K562 (cell line): ENCODE results near the gene MED16. TPM values are rescaled to one million over a fixed set of nuclear protein-coding genes. Genes with fewer than 3 reads are reported as not detected.

Experiments
- C11orf30 ChIP-seq: fragments of 450-650 bp; IDR thresholded peaks from 2 replicates; pipeline ENCODE4 v1.6.1; 2016; ENCODE audit warnings: low read depth, mild to moderate bottlenecking
- CHD1 ChIP-seq: fragments of 200-600 bp; sonication (generic); IDR thresholded peaks from one replicate; pipeline ENCODE4 v1.6.1; 2012; ENCODE audit warnings: mild to moderate bottlenecking, moderate library complexity, low read length, inconsistent platforms
- CREBBP ChIP-seq: IDR thresholded peaks from one replicate; pipeline ENCODE4 v1.6.1; 2012; ENCODE audit warnings: low read depth, mild to moderate bottlenecking, control low read depth, inconsistent platforms, low read length
- GABPB1 ChIP-seq: sonication (generic); formaldehyde crosslinking; IDR thresholded peaks from 2 replicates; pipeline ENCODE4 v1.8.0; 2022; ENCODE audit warnings: mild to moderate bottlenecking, missing genetic modification reagents
- HMG20B ChIP-seq: fragments of 250-450 bp; sonication (Bioruptor Pico); IDR thresholded peaks from 2 replicates; pipeline ENCODE4 v1.5.0; 2021; ENCODE audit warnings: mild to moderate bottlenecking
- KDM5B ChIP-seq: fragments of 200-600 bp; sonication (generic); IDR thresholded peaks from 2 replicates; pipeline ENCODE4 v1.6.1; 2012; ENCODE audit warnings: low read depth, mild to moderate bottlenecking, moderate library complexity, low read length, control low read depth, inconsistent platforms; ENCODE audit not compliant: insufficient replicate concordance
- NR2F6 ChIP-seq: fragments of 450-650 bp; formaldehyde crosslinking; IDR thresholded peaks from 2 replicates; pipeline ENCODE4 v1.4.0; 2020; ENCODE audit warnings: mild to moderate bottlenecking
- PHTF2 ChIP-seq: fragments of 250-450 bp; sonication (Bioruptor Pico); IDR thresholded peaks from 2 replicates; pipeline ENCODE4 v1.5.0; 2021; ENCODE audit warnings: mild to moderate bottlenecking
- SIX5 ChIP-seq, 2 experiments: IDR thresholded peaks; 2 replicates each; pipeline ENCODE4 v1.6.1; 2011; ENCODE audit warnings: low read length in 2 of 2, borderline replicate concordance in 1 of 2, low read depth in 1 of 2, mild to moderate bottlenecking in 1 of 2, moderate library complexity in 1 of 2; ENCODE audit not compliant: insufficient read depth in 1 of 2
- SMARCA5 ChIP-seq: fragments of 450-650 bp; IDR thresholded peaks from 2 replicates; pipeline ENCODE4 v1.6.1; 2016
- SNRNP70 ChIP-seq: fragments of 200-400 bp; formaldehyde crosslinking; optimal IDR thresholded peaks from 2 replicates; pipeline ENCODE3; 2017; ENCODE audit warnings: low read depth, low read length
- U2AF1 ChIP-seq: fragments of 200-400 bp; formaldehyde crosslinking; optimal IDR thresholded peaks from 2 replicates; pipeline ENCODE3; 2017; ENCODE audit warnings: mild to moderate bottlenecking, low read depth, low read length, moderate library complexity
- ZNF584 ChIP-seq: fragments of 200-800 bp; sonication (Bioruptor generic); IDR thresholded peaks from 2 replicates; pipeline ENCODE4 v1.6.1; 2016; ENCODE audit warnings: low read depth, mild to moderate bottlenecking, missing genetic modification characterization, missing compliant biosample characterization
- ZNF668 ChIP-seq: fragments of 250-450 bp; sonication (Bioruptor Pico); IDR thresholded peaks from 2 replicates; pipeline ENCODE4 v1.8.0; 2022; ENCODE audit warnings: mild to moderate bottlenecking, inconsistent platforms
- polyA plus RNA-seq, 8 experiments: library from polyadenylated mRNA; depleted of rRNA in 4 of 8; stranded (reverse) in 5 of 8; unstranded in 3 of 8; fragments of >200 nt; fragmentation: Nextera tagmentation in 2 of 8; fragmentation: Illumina TruSeq in 1 of 8; extraction: Ambion mirVana in 2 of 8; extraction: Trizol in 1 of 8; gene quantifications; 2 replicates each; pipeline versions ENCODE4 v1.2.1 to v1.2.3, GENCODE V29; 2011 to 2014; ENCODE audit warnings: inconsistent platforms in 1 of 8, missing spikeins in 1 of 8
- total RNA-seq, 7 experiments: library from RNA; depleted of rRNA in 6 of 7; stranded (reverse); fragments of >200 nt in 6 of 7; fragmentation: Illumina TruSeq in 2 of 7; extraction: Trizol in 2 of 7; gene quantifications; 2 replicates each; pipeline versions ENCODE4 v1.2.1 to v1.2.3, GENCODE V29; 2011 to 2021; ENCODE audit warnings: low replicate concordance in 1 of 7
- TF ChIP-seq, protein P1 (sequence below): sonication (generic); formaldehyde crosslinking; IDR thresholded peaks from 2 replicates; pipeline ENCODE4 v1.8.1; 2023; ENCODE audit warnings: mild to moderate bottlenecking, missing genetic modification reagents
- TF ChIP-seq, protein P2 (sequence below): fragments of 450-650 bp; IDR thresholded peaks from 2 replicates; pipeline ENCODE4 v1.6.1; 2014; ENCODE audit warnings: low read depth, mild to moderate bottlenecking, moderate library complexity, borderline replicate concordance
- TF ChIP-seq, protein P3 (sequence below): sonication (generic); formaldehyde crosslinking; IDR thresholded peaks from 2 replicates; pipeline ENCODE4 v1.8.0; 2023; ENCODE audit warnings: mild to moderate bottlenecking, missing genetic modification reagents
- TF ChIP-seq, protein P4 (sequence below), 2 experiments: fragments of 450-650 bp; IDR thresholded peaks; 2 replicates each; pipeline ENCODE4 v1.6.1; 2018; ENCODE audit warnings: mild to moderate bottlenecking in 2 of 2, low read depth in 1 of 2; ENCODE audit not compliant: partially characterized antibody in 2 of 2

MED16 gene
- total and polyA plus RNA-seq, 9 of the 15 experiments (the other 6 are each of a cell fraction or from before 2014, with no cell fraction given): 0.89 to 59.9 (median 8.6) TPM

DNA sequence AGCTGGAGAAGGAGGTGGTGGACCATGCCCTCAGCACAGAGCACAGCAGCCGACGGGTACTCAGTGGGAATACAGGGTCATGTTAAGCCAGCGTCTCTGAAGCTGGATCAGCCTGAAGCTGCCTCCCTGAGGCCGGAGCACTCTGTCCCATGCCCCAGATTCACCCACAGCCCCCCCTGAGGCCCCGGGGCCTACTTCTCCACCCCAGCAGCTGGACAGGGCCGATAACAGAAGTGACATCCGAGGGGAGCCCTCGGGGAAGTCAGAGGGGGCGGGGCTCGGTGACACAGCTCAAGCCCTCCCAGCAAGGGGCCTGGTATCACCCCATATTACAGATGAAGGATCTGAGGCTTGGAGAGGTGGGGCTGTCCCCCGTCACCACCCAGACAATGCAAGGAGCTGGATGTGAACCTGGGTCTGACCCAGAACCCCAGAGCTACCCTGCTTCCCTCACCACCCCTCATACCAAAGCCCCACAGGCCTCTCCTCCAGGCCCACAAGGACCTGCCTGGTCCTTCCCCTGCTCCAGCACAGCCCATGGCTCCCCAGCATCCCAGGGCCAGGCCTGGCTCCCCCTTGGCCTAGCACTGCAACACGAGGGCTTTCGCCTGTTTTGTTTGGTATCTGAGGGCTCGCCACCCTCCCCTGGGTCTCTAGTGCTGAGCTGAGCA, 14.3 kb upstream of the MED16 start (continued):
- TF ChIP-seq, protein P1, sequence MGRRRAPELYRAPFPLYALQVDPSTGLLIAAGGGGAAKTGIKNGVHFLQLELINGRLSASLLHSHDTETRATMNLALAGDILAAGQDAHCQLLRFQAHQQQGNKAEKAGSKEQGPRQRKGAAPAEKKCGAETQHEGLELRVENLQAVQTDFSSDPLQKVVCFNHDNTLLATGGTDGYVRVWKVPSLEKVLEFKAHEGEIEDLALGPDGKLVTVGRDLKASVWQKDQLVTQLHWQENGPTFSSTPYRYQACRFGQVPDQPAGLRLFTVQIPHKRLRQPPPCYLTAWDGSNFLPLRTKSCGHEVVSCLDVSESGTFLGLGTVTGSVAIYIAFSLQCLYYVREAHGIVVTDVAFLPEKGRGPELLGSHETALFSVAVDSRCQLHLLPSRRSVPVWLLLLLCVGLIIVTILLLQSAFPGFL (CRISPR knock-in tag): no peak
- peak; percentile 61; the same call in 1 of the 2 replicates for TF ChIP-seq ZNF584
- no peak for TF ChIP-seq C11orf30
- TF ChIP-seq CHD1: no peak
- TF ChIP-seq GABPB1 (CRISPR knock-in tag): peak; percentile 68; the same call in 1 of the 2 replicates
- no peak for TF ChIP-seq ZNF668 (CRISPR knock-in tag)
- TF ChIP-seq SIX5 (IDR thresholded peaks at IDR 0.05; ENCODE audit: borderline replicate concordance in 1 of 2, insufficient read depth in 1 of 2, low read depth in 1 of 2, low read length in 2 of 2): no peak
- TF ChIP-seq, protein P2, sequence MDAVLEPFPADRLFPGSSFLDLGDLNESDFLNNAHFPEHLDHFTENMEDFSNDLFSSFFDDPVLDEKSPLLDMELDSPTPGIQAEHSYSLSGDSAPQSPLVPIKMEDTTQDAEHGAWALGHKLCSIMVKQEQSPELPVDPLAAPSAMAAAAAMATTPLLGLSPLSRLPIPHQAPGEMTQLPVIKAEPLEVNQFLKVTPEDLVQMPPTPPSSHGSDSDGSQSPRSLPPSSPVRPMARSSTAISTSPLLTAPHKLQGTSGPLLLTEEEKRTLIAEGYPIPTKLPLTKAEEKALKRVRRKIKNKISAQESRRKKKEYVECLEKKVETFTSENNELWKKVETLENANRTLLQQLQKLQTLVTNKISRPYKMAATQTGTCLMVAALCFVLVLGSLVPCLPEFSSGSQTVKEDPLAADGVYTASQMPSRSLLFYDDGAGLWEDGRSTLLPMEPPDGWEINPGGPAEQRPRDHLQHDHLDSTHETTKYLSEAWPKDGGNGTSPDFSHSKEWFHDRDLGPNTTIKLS: no peak
- TF ChIP-seq SMARCA5: peak; percentile 87; the same call in 1 of the 2 replicates
- TF ChIP-seq PHTF2: no peak
- TF ChIP-seq SNRNP70: no peak
- no peak for TF ChIP-seq NR2F6
- TF ChIP-seq, protein P3, sequence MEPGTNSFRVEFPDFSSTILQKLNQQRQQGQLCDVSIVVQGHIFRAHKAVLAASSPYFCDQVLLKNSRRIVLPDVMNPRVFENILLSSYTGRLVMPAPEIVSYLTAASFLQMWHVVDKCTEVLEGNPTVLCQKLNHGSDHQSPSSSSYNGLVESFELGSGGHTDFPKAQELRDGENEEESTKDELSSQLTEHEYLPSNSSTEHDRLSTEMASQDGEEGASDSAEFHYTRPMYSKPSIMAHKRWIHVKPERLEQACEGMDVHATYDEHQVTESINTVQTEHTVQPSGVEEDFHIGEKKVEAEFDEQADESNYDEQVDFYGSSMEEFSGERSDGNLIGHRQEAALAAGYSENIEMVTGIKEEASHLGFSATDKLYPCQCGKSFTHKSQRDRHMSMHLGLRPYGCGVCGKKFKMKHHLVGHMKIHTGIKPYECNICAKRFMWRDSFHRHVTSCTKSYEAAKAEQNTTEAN (CRISPR knock-in tag): no peak
- TF ChIP-seq CREBBP: no peak
- no peak for TF ChIP-seq U2AF1
- peak; percentile 39 for TF ChIP-seq KDM5B
- no peak for TF ChIP-seq HMG20B (CRISPR knock-in tag)
- TF ChIP-seq, protein P4, sequence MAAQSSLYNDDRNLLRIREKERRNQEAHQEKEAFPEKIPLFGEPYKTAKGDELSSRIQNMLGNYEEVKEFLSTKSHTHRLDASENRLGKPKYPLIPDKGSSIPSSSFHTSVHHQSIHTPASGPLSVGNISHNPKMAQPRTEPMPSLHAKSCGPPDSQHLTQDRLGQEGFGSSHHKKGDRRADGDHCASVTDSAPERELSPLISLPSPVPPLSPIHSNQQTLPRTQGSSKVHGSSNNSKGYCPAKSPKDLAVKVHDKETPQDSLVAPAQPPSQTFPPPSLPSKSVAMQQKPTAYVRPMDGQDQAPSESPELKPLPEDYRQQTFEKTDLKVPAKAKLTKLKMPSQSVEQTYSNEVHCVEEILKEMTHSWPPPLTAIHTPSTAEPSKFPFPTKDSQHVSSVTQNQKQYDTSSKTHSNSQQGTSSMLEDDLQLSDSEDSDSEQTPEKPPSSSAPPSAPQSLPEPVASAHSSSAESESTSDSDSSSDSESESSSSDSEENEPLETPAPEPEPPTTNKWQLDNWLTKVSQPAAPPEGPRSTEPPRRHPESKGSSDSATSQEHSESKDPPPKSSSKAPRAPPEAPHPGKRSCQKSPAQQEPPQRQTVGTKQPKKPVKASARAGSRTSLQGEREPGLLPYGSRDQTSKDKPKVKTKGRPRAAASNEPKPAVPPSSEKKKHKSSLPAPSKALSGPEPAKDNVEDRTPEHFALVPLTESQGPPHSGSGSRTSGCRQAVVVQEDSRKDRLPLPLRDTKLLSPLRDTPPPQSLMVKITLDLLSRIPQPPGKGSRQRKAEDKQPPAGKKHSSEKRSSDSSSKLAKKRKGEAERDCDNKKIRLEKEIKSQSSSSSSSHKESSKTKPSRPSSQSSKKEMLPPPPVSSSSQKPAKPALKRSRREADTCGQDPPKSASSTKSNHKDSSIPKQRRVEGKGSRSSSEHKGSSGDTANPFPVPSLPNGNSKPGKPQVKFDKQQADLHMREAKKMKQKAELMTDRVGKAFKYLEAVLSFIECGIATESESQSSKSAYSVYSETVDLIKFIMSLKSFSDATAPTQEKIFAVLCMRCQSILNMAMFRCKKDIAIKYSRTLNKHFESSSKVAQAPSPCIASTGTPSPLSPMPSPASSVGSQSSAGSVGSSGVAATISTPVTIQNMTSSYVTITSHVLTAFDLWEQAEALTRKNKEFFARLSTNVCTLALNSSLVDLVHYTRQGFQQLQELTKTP (IDR thresholded peaks at IDR 0.05; ENCODE audit: low read depth in 1 of 2, partially characterized antibody in 2 of 2): peak in 1 of 2 experiments; percentile 43
